ENCODE results near the gene ERBB3.

Gene ERBB3

DNA sequence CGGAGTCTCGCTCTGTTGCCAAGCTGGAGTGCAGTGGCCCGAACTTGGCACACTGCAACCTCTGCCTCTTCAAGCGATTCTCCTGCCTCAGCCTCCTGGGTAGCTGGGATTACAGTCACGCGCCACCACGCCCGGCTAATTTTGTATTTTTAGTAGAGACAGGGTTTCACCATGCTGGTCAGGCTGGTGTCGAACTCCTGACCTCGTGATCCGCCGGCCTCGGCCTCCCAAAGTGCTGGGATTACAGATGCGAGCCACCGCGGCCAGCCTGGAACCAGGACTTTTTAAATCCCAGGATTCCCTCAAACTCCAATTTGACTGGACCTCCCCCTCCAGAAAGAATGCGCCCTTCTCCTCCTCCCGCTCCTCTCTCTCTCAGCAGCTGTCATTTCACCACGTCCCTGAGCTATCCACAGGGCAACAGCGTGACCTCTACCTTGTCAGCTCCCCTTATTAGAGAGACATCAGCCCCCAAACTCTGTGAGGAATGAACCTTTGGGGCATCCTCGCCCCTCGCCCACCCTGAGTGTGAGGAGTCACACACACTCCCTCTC is 50.1 kb downstream of the ERBB3 start:
- in situ Hi-C loops (cut with MboI; ENCODE audit: low sequenced_read_pairs) = no loop called here

DNA sequence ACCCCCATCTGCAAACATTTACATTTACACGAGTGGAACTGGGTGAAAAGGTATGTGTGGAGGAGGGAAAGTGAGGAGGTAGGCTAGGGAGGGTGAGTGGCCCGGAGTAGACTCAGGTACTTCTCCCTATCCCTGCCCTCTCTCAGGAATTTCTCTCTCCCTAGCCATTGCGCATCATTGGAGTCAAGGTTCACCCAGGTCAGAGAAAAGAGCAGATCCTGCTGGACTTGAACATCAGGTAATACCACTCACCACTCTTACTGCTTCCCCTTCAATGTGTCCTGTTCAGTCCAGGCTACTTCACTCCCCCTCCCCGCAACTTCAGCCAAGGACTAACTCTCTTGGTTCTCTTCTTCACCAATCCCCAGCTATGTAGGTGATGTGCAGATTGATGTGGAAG is 50.9 kb downstream of the ERBB3 start:
- in situ Hi-C loops (cut with MboI; ENCODE audit: low sequenced_read_pairs) = no loop called here

DNA sequence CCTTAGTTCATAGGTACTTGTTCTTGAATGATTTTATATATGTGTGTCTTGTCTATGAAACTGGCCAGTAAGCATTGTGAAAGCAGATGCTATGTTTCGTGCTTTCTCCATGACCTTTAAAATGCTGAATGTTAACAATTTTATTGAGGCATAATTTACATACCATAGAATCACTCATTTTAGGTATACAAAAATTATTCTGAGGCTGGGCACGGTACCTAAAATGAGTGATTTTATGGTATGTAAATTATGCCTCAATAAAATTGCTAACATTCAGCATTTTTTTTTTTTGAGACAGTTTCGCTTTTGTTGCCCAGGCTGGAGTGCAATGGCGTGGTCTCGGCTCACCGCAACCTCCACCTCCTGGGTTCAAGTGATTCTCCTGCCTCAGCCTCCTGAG is 54.9 kb downstream of the ERBB3 start:
- in situ Hi-C loops (cut with MboI; ENCODE audit: low sequenced_read_pairs) = no loop called here

DNA sequence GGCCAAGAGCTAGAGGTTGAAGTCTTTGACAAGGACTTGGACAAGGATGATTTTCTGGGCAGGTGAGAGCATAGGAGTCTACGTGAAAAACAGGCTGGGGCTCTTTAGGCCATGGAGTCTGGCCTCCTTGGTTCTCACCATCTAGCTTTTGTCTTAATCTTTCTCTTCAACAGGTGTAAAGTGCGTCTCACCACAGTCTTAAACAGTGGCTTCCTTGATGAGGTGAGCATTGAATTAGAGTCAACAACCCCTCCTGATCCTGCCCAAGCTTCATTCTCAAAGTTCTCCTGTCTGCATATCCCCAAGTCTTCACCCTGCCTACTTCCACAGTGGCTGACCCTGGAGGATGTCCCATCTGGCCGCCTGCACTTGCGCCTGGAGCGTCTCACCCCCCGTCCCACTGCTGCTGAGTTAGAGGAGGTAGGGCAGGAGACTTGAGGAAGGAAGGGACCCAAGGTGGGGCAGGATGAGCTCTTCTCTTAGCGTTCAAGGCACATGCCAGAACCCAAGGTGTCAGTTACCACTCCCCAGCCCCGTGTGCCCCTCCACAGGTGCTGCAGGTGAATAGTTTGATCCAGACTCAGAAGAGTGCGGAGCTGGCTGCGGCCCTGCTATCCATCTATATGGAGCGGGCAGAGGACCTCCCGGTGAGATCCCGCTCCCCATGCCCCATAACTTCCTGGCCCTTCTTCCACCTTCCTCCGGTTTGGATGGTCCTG is 58.0 kb downstream of the ERBB3 start:
- in situ Hi-C loops (cut with MboI; ENCODE audit: low sequenced_read_pairs) = no loop called here

DNA sequence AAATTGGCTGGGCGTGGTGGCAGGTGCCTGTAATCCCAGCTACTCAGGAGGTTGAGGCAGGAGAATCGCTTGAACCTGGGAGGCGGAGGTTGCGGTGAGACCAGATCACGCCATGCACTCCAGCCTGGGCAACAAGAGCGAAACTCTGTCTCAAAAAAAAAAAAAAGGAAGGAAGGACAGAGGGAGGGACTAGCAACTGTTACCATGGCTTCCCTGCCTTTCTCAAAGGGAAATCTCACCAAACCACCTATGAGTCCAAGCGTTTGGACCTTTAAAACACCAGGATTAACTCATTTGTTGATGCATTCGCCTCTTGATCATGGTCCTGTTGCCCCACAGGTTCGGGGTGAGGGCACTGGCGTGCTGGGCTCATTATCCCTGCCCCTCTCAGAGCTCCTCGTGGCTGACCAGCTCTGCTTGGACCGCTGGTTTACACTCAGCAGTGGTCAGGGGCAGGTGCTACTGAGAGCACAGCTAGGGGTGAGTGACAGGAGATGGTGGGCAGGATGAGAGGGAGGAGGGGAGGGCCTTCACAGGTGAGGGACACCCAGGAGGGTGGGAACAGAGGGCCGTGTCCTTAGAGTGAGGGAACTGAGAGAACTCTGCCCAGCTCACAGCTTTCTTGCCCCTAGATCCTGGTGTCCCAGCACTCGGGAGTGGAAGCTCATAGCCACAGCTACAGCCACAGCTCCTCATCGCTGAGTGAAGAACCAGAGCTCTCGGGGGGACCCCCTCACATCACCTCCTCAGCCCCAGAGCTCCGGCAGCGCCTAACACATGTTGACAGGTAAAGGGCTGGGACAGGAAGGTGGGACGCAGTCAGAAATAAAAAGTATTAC is 62.2 kb downstream of the ERBB3 start:
- in situ Hi-C loops (cut with MboI; ENCODE audit: low sequenced_read_pairs) = no loop called here

DNA sequence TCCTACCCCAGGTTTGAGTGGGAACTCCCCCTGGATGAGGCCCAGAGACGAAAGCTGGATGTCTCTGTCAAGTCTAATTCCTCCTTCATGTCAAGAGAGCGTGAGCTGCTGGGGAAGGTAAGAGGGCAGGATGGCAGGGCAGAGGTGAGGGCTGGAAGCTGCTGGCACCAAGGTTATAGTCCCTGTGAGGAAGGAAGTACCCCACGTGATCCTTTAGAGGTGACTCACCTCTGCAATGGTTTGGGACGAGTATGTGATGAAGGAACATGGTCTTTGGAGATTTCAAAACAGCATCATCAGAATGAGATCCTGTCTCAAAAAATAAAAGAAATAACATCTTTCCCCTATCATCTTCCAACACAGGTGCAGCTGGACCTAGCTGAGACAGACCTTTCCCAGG is 63.3 kb downstream of the ERBB3 start:
- in situ Hi-C loops (cut with MboI; ENCODE audit: low sequenced_read_pairs) = no loop called here

DNA sequence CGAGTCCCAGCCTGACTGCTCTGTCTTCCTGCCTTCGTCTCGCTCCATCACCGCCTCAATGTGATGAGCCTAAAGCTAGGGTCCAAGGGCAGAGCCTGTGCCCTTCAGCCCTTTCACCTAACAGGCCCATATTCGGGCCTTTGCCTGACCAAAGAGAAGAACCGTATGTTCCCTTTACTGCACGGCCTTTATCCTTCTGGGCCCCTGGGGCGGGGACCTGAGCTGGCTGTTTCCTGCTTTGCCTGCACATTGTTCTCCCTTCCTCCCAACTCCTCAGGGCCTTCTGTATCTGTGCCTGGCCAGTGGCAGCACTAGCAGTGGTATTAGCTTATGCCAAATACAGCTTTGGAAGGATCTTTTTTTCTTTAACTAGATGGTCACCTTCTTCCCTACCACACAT is 63.9 kb downstream of the ERBB3 start:
- in situ Hi-C loops (cut with MboI; ENCODE audit: low sequenced_read_pairs) = no loop called here

DNA sequence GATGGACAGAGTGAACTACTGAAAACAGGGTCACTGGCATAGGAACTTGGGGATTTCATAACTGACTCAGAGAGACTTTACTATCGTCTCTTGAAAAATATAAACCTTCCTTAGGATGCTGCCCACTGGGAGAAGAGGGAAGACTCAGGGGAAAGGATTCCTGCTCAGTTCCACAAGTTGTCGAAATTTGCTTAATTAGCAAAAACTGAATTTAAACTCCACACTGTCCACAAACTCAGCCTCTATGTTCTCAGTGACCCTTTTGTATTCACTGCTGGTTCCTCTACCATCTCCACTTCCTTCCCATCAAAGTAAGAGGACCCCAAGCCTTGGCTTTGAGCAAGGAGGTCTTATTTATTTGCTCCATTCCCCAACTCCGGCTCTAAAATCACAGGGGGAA is 65.3 kb downstream of the ERBB3 start:
- in situ Hi-C loops (cut with MboI; ENCODE audit: low sequenced_read_pairs) = no loop called here

DNA sequence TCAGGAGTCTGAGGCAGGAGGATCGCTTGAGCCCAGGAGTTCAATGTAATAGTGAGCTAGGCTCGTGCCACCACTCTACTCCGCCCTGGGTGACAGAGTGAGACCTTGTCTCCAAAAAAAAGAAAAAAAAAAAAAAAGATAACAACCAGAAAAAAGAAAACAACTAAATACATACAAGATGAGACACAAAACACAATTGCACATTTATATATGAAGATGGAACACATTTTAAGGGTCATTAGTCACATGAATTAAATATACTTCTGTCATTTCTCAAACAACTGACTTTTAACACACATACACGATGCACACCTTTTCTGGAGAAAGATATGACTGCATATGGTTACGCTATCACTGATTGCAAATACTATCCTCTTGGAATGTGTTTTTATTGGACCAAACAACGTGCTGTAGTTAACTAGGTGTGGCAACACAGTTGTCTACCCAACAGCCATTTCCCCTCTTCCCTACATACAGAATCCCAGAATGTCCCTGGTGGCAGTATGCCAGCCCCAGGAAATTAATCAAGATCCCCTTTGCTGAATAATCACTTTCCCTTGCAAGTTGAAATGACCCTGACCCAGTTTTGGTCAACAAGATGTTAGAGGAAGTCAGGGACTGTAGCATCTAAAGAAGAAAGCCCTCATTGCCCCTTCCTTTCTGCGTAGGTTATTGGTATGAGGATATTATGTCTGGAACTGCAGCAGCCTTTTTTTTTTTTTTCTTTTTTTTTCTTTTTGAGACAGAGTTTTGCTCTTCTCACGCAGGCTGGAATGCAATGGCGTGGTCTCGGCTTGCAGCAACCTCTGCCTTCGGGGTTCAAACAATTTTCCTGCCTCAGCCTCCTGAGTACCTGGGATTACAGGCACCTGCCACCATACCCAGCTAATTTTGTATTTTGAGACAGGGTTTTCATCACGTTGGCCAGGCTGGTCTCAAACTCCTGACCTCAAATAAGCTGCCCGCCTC is 66.8 kb downstream of the ERBB3 start:
- in situ Hi-C loops (cut with MboI; ENCODE audit: low sequenced_read_pairs) = no loop called here

DNA sequence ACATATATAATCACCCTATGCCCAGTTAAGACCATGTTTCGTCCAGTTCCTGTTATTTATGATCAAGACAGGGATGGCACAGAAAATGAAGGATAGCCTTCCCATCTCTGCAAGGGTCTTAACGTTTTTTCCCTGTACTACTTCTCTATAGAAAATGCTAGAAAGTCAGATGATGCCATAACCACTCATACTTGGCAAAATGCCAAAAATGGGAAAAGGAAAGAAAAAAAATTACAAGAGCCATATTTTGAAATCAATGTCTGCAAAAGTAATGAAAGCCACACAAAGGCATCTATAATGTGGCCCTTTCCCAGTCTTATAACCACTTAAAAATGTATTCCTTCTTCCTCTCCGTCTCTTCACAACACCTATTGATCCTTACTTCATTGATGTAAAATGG is 70.6 kb downstream of the ERBB3 start:
- in situ Hi-C loops (cut with MboI; ENCODE audit: low sequenced_read_pairs) = no loop called here

DNA sequence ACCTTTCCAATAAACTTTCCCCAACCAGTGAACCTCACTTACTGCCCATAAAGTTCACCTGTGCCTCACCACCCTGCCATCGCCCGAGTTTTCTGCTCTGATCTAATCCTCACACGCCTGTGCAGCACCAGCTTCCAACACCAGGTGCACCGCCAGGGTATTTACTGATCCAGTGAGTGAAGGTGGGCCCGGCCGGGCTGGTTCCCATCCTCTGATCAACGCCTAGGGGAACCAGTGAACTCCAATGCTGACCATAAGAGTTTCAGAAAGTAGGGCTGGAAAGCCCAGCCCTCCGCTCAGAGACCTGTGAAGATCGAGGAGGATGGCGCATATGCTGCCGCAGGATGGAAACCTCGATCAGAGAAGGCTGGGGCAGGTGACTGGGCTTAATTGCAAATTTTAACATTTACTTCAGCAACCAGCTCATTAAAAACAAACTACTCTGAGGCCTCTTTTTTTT is 71.7 kb downstream of the ERBB3 start:
- in situ Hi-C loops (cut with MboI; ENCODE audit: low sequenced_read_pairs) = no loop called here

DNA sequence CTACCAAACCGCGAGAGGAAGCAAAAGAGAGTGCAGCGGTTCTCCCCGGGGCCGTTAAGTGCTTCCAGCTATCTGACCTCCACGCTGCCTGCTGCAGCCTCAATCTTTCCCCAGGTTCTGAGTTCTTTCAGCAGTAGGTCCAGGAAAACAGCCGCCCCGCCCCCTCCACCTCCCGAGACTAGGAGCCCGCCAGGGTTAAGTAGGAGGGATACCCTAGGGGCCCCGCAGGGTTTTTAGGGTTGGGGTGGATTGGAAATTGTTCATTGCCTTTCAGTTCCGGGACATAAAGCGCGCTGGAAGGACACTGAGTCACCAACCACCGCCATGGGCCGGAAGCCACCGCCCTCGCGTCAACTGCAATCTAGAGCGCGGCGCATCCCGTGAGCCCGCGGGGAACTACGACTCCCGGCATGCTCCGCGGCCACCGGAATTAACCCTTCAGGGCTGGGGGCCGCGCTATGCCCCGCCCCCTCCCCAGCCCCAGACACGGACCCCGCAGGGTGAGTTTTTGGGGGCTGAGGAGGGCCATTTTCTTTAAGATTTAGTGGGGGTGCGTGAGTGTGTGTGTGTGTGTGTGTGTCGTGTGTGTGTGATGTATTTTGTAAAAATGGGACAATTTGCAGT is 72.3 kb downstream of the ERBB3 start, which contains the start of gene MYL6B:
Gene MYL6B (plus strand): TSS at position 456 of the 624 bp plus-strand sequence. CDS start 1,332 bp downstream, outside the sequence.
- in situ Hi-C loops (cut with MboI; ENCODE audit: low sequenced_read_pairs) = no loop called here
